Endodermal cell (in vitro differentiated cells): Measurements from ENCODE around the gene SREBF2. TPM values are rescaled to one million over a fixed set of nuclear protein-coding genes. Genes with fewer than 3 reads are reported as not detected.

Experiments
- DNase-seq: peaks from one replicate; pipeline ENCODE4 v3.0.0-alpha.2; 2017
- H3K27ac ChIP-seq: 2 replicates; pipeline ENCODE4 v1.5.1; 2013; ENCODE audit warnings: mild to moderate bottlenecking, low read depth, low read length, moderate library complexity
- H3K27me3 ChIP-seq: 2 replicates; pipeline ENCODE4 v1.6.1; 2013; ENCODE audit warnings: mild to moderate bottlenecking, low read length, moderate library complexity; ENCODE audit not compliant: insufficient read depth, control insufficient read depth, poor library complexity, severe bottlenecking
- H3K36me3 ChIP-seq: 2 replicates; pipeline ENCODE4 v1.7.0; 2013; ENCODE audit warnings: mild to moderate bottlenecking, low read length, moderate library complexity; ENCODE audit not compliant: control insufficient read depth, insufficient read depth
- H3K4me1 ChIP-seq: one replicate; pipeline ENCODE4 v1.7.0; 2013; ENCODE audit warnings: low read length; ENCODE audit not compliant: control insufficient read depth, insufficient read depth
- H3K4me3 ChIP-seq: 2 replicates; pipeline ENCODE4 v1.5.1; 2013; ENCODE audit warnings: mild to moderate bottlenecking, low read length, moderate library complexity
- H3K9ac ChIP-seq: 2 replicates; pipeline ENCODE4 v1.6.1; 2013; ENCODE audit warnings: mild to moderate bottlenecking, low read length, moderate library complexity; ENCODE audit not compliant: poor library complexity, severe bottlenecking; ENCODE audit errors: extremely low read depth
- H3K9me3 ChIP-seq: 2 replicates; pipeline ENCODE4 v1.6.1; 2013; ENCODE audit warnings: mild to moderate bottlenecking, low read length, moderate library complexity; ENCODE audit not compliant: control insufficient read depth
- H3K27ac Mint-ChIP-seq: 2 replicates; pipeline ENCODE4 v1.8.0; 2020; ENCODE audit warnings: mixed read lengths
- H3K27me3 Mint-ChIP-seq: 2 replicates; pipeline ENCODE4 v1.8.0; 2021; ENCODE audit warnings: mild to moderate bottlenecking, mixed read lengths; ENCODE audit not compliant: insufficient read depth
- H3K36me3 Mint-ChIP-seq: 2 replicates; pipeline ENCODE4 v1.8.0; 2020; ENCODE audit warnings: low read depth, mixed read lengths
- H3K4me1 Mint-ChIP-seq: 2 replicates; pipeline ENCODE4 v1.8.0; 2020; ENCODE audit warnings: mixed read lengths
- H3K4me3 Mint-ChIP-seq: 2 replicates; pipeline ENCODE4 v1.8.0; 2020; ENCODE audit warnings: mild to moderate bottlenecking, moderate library complexity, mixed read lengths
- H3K9me3 Mint-ChIP-seq: 2 replicates; pipeline ENCODE4 v1.8.0; 2020; ENCODE audit warnings: mild to moderate bottlenecking, mixed read lengths
- WGBS, 2 experiments: methylation state at CpG; one replicate each; pipeline versions ENCODE4 v1.1.5 to v1.1.7; 2013; ENCODE audit warnings: missing lambda C conversion rate in 2 of 2, mixed read lengths in 1 of 2; ENCODE audit not compliant: insufficient coverage in 1 of 2, insufficient read length in 1 of 2; 5-methylcytosine and 5-hydroxymethylcytosine counted together
- total RNA-seq, 2 donors: library from RNA; stranded (reverse); fragmentation: NEBNext Ultra II Directional in 1 of 2; extraction: Animal tissue kit (Norgen Biotek cat#: 25700) in 1 of 2; gene quantifications; 2 replicates in 1 of 2; 3 replicates in 1 of 2; pipeline ENCODE4 v1.2.1, GENCODE V29; 2021
- TF ChIP-seq, protein P1 (sequence below): fragments of 200-600 bp; sonication (generic); conservative IDR thresholded peaks from 2 replicates; pipeline ENCODE4 v1.5.0; 2021; ENCODE audit warnings: antibody characterized with exemption, mild to moderate bottlenecking

Gene SREBF2
- total RNA-seq, 2 donors from 2014 or later, result 125 to 135 TPM

DNA sequence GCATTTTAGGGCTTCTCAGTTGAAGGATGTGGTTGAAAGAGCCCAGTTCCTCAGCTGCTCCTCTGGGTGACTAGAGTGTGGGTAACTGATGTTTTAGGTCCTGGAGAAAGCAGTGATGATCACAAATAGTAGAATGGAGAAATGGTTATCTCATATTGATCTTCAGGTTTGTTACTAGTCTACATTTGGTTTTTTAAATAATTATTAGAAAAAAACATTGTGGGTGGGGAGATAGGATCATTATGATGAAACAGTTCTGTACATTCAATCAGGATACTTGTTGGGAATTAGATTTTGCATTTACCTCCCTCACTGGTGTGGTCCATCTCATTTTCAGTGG, 24.9 kb downstream of the SREBF2 start:
- no peak overlapping the region for H3K4me3 Mint-ChIP-seq
- peaks cover 7% of the 10 kb centered on the region for H3K36me3 Mint-ChIP-seq

DNA sequence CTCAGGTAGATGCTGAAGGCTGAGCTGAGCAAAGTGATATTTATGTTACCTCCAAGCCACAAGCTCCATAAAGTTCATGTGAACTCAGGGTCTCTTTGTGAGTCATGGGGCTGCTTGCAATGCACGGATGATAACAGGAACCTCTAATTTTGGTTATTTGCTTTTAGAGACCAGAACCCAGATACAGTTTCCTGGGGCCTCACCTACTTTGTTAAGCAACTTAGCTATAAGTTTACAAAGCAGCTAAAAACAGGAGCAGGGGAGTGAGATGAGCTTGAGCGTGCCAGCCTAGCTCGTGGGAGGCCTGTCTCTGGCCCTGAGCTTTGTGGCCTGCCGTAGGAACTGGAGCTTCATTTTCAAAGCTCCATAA, 29.2 kb downstream of the SREBF2 start:
- H3K9me3 Mint-ChIP-seq, result no peaks in the 10 kb centered on the region
- Histone ChIP-seq H3K27ac (peak overlapping the region; percentile 47), H3K9ac (no peak overlapping the region), H3K4me1 (peaks cover 4% of the 10 kb centered on the region), H3K27me3 (no peaks in the 10 kb centered on the region), H3K4me3 (no peak overlapping the region), H3K9me3 (no peaks in the 10 kb centered on the region), H3K36me3 (peaks cover 23% of the 10 kb centered on the region)
- no peaks in the 10 kb centered on the region for H3K27me3 Mint-ChIP-seq
- WGBS, 2 experiments, result 93 to 100% methylated on average over 3 to 4 of the region's 4 CpGs
- DNase-seq, result no peak
- H3K4me3 Mint-ChIP-seq, result no peak overlapping the region
- H3K27ac Mint-ChIP-seq, result no peak overlapping the region
- peaks cover 12% of the 10 kb centered on the region for H3K36me3 Mint-ChIP-seq
- H3K4me1 Mint-ChIP-seq, result peaks cover 13% of the 10 kb centered on the region
- TF ChIP-seq, protein P1, sequence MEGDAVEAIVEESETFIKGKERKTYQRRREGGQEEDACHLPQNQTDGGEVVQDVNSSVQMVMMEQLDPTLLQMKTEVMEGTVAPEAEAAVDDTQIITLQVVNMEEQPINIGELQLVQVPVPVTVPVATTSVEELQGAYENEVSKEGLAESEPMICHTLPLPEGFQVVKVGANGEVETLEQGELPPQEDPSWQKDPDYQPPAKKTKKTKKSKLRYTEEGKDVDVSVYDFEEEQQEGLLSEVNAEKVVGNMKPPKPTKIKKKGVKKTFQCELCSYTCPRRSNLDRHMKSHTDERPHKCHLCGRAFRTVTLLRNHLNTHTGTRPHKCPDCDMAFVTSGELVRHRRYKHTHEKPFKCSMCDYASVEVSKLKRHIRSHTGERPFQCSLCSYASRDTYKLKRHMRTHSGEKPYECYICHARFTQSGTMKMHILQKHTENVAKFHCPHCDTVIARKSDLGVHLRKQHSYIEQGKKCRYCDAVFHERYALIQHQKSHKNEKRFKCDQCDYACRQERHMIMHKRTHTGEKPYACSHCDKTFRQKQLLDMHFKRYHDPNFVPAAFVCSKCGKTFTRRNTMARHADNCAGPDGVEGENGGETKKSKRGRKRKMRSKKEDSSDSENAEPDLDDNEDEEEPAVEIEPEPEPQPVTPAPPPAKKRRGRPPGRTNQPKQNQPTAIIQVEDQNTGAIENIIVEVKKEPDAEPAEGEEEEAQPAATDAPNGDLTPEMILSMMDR, result no peak

More for the DNA sequence above, 24.9 kb downstream of the SREBF2 start:
- peaks cover 4% of the 10 kb centered on the region for H3K4me1 ChIP-seq
- DNase-seq, result no peak
- no peak overlapping the region for H3K4me3 ChIP-seq
- peaks cover 8% of the 10 kb centered on the region for H3K36me3 ChIP-seq
- H3K9me3 Mint-ChIP-seq, result no peaks in the 10 kb centered on the region
- H3K27ac Mint-ChIP-seq, result peak overlapping the region; percentile 5
- H3K27me3 Mint-ChIP-seq, result no peaks in the 10 kb centered on the region
- no peak overlapping the region for H3K27ac ChIP-seq
- H3K9ac ChIP-seq, result no peak overlapping the region
- H3K9me3 ChIP-seq, result no peaks in the 10 kb centered on the region
- H3K4me1 Mint-ChIP-seq, result peaks cover 8% of the 10 kb centered on the region
- no peaks in the 10 kb centered on the region for H3K27me3 ChIP-seq
- TF ChIP-seq, protein P1, result peak; percentile 8

DNA sequence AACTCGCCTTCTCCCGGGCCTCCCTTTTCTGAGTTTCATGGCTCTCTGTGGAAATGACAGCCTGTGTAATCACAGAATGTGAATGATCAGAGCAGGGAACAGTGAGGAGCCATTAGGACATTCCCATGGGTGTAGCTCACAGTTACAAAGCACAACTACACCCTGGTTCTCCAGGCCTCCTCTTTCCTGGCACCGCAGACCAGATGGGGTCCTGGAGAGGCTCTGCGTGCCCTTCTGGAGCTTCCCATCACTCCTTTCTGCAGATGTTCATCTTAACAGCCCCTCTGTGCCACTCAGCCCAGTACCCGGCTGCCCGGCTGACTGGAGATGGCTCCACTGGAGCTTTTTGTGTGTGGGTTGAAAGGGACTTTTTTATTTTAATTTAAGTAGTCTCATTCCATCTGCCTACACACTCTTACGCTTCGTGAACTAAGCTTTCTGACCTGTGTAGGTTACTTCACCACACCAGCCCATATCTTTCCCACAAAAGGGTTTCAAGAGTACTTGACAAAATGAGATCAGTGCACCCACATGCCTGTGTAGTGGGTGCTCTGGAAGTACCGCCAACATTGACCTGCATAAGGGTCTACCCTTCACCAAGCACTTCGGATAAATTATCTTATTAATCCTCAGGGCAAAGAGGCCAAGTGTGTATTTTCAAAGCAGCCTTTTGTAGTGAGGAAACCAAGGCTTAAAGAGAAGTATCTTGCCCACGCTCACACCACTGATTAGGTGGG, 29.8 kb downstream of the SREBF2 start:
- Mint-ChIP-seq H3K36me3 (peaks cover 17% of the 10 kb centered on the region), H3K4me1 (peaks cover 9% of the 10 kb centered on the region), H3K27me3 (no peaks in the 10 kb centered on the region), H3K4me3 (no peak overlapping the region), H3K27ac (peak overlapping the region; percentile 71), H3K9me3 (no peaks in the 10 kb centered on the region)
- Histone ChIP-seq H3K9ac (peak overlapping the region; percentile 11), H3K36me3 (peaks cover 25% of the 10 kb centered on the region), H3K9me3 (no peaks in the 10 kb centered on the region), H3K27me3 (no peaks in the 10 kb centered on the region), H3K4me3 (no peak overlapping the region), H3K4me1 (peaks cover 4% of the 10 kb centered on the region), H3K27ac (peak overlapping the region; percentile 47)
- WGBS, 2 experiments, result 92 to 100% methylated on average over 3 to 11 of the region's 11 CpGs
- DNase-seq, result no peak
- TF ChIP-seq, protein P1, result no peak
